Panc1 (cell line): ENCODE measurements around the gene SLC2A3.

ENCODE experiments used
- SIN3A ChIP-seq: IDR thresholded peaks from 2 replicates; pipeline ENCODE4 v1.6.1; 2012; ENCODE audit warnings: low read depth, mild to moderate bottlenecking, low read length, moderate library complexity, borderline replicate concordance; ENCODE audit not compliant: insufficient read depth
- TF ChIP-seq, protein P1 (sequence below): fragments of 450-650 bp; IDR thresholded peaks from 2 replicates; pipeline ENCODE4 v1.5.1; 2017; ENCODE audit warnings: mild to moderate bottlenecking
- TF ChIP-seq, protein P2 (sequence below), 2 experiments: IDR thresholded peaks; 2 replicates each; pipeline ENCODE4 v1.6.1; 2011 to 2012; ENCODE audit warnings: low read depth in 2 of 2, control low read depth in 1 of 2, low read length in 1 of 2, mild to moderate bottlenecking in 1 of 2, moderate library complexity in 1 of 2; ENCODE audit not compliant: insufficient read depth in 1 of 2

DNA sequence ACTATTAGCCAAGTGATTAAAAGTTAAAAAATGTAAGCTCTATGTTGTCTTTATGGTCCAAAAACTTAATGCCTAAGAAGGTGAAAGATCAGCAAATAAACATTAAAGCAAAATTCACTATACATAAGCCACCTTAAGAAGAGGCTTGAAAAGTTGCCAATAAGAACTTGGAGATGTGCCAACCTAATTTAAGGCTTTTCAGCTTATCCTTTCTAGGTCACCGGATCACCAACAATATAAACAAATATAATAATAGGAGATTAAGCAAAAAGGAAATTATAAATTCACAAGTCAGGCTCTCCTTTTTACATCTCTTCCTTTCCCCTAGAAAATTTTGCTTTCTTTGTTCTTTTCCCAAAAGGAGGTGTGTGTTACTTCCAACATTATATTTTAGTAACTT, 30.9 kb downstream of the SLC2A3 start:
- TF ChIP-seq, protein P1, sequence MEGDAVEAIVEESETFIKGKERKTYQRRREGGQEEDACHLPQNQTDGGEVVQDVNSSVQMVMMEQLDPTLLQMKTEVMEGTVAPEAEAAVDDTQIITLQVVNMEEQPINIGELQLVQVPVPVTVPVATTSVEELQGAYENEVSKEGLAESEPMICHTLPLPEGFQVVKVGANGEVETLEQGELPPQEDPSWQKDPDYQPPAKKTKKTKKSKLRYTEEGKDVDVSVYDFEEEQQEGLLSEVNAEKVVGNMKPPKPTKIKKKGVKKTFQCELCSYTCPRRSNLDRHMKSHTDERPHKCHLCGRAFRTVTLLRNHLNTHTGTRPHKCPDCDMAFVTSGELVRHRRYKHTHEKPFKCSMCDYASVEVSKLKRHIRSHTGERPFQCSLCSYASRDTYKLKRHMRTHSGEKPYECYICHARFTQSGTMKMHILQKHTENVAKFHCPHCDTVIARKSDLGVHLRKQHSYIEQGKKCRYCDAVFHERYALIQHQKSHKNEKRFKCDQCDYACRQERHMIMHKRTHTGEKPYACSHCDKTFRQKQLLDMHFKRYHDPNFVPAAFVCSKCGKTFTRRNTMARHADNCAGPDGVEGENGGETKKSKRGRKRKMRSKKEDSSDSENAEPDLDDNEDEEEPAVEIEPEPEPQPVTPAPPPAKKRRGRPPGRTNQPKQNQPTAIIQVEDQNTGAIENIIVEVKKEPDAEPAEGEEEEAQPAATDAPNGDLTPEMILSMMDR: no peak
- TF ChIP-seq SIN3A: no peak
- TF ChIP-seq, protein P2, sequence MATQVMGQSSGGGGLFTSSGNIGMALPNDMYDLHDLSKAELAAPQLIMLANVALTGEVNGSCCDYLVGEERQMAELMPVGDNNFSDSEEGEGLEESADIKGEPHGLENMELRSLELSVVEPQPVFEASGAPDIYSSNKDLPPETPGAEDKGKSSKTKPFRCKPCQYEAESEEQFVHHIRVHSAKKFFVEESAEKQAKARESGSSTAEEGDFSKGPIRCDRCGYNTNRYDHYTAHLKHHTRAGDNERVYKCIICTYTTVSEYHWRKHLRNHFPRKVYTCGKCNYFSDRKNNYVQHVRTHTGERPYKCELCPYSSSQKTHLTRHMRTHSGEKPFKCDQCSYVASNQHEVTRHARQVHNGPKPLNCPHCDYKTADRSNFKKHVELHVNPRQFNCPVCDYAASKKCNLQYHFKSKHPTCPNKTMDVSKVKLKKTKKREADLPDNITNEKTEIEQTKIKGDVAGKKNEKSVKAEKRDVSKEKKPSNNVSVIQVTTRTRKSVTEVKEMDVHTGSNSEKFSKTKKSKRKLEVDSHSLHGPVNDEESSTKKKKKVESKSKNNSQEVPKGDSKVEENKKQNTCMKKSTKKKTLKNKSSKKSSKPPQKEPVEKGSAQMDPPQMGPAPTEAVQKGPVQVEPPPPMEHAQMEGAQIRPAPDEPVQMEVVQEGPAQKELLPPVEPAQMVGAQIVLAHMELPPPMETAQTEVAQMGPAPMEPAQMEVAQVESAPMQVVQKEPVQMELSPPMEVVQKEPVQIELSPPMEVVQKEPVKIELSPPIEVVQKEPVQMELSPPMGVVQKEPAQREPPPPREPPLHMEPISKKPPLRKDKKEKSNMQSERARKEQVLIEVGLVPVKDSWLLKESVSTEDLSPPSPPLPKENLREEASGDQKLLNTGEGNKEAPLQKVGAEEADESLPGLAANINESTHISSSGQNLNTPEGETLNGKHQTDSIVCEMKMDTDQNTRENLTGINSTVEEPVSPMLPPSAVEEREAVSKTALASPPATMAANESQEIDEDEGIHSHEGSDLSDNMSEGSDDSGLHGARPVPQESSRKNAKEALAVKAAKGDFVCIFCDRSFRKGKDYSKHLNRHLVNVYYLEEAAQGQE (IDR thresholded peaks at IDR 0.05; ENCODE audit: insufficient read depth in 1 of 2, low read depth in 2 of 2, low read length in 1 of 2): no peak
